GM12873 (cell line): Measurements from ENCODE around the gene MRPL54.

Experiments used
- TF ChIP-seq, protein P1 (sequence below): IDR thresholded peaks from 2 replicates; pipeline ENCODE4 v1.5.1; 2012; ENCODE audit warnings: low read depth, mild to moderate bottlenecking, moderate library complexity, low read length, control low read depth; ENCODE audit not compliant: insufficient read depth; ENCODE audit errors: missing control alignments

Gene MRPL54

DNA sequence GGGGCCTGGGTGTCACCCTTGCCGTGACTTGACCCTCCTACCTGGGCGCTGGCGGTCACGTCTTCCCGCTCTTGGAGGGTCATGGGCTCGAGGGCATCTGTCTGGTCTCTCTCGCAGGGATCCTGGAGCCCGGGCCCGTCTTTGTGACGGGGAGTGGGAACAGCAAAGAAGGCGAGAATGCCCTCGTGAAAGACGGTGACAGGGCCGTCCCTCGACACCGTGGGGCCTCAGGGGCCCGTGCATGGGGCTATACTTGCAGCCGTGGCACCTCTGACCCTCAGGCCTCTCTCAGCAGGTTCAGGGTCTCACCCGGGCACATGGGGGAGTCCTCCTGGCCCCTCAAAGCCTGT is 44.6 kb downstream of the MRPL54 start:
- TF ChIP-seq, protein P1, sequence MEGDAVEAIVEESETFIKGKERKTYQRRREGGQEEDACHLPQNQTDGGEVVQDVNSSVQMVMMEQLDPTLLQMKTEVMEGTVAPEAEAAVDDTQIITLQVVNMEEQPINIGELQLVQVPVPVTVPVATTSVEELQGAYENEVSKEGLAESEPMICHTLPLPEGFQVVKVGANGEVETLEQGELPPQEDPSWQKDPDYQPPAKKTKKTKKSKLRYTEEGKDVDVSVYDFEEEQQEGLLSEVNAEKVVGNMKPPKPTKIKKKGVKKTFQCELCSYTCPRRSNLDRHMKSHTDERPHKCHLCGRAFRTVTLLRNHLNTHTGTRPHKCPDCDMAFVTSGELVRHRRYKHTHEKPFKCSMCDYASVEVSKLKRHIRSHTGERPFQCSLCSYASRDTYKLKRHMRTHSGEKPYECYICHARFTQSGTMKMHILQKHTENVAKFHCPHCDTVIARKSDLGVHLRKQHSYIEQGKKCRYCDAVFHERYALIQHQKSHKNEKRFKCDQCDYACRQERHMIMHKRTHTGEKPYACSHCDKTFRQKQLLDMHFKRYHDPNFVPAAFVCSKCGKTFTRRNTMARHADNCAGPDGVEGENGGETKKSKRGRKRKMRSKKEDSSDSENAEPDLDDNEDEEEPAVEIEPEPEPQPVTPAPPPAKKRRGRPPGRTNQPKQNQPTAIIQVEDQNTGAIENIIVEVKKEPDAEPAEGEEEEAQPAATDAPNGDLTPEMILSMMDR = no peak

DNA sequence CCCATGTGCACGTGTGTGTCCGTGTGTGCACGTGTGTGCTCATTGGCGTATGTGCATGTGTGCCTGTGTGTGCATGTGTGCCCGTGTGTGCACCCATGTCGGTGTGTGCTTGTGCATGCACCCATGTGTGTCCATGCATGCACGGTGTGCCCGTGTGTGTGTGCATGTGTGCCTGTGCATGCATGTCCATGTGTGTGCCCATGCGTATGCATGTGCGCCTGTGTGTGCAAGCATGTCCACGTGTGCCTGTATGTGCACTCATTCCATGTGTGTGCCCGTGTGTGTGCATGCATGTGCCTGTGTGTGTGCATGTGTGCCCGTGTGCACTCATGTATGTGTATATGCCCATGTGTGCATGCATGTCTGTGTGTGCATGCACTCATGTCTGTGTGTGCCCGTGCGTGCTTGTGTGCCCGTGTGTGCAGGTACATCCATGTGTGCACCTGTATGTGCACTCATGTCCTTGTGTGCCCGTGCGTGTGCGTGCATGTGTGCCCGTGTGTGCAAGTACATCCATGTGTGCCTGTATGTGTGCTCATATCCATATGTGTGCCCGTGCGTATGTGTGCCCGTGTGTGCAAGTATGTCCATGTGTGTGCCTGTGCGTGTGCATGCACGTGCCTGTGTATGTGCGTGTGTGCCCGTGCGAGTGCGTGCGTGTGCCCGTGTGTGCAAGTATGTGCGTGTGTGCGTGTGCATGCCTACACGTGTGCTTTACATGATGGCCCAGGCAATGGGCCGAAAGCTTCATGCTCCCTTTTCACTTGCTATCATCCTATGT is 45.3 kb downstream of the MRPL54 start:
- TF ChIP-seq, protein P1 = no peak

DNA sequence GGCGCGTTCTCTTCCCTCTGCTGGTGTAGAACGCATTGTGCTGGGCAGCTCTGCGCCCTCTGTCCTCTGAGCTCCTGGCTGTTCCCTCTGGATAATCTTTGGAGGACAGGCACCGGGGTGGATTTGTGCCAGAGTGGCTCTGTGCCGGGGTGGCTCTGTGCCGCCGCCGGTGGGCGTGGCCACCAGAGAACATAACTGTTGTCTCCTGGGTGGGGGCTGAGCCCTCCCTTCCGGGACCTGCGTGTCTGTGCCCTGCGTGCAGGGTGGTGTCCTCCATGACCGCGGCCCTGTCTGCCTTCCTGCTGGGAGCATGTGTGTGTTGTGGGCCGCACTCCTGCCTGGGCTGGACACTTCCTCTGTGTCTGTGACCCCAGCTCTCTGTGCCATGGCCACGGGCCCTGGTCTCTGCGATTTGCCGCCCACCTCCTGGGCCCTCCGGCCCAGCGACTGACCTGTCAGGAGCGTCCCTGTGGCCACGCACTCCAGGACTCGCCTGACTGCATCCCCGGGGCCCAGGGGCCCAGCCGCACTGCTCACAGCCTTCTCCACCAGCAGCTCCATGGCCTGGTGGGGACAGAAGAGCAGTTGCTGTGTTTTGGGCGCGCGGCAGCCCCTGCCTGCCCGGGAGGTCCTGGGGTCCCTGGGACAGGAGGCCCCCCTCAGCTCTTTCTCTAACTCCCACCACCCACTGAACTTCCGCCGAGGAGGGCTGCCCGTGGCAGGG is 46.1 kb downstream of the MRPL54 start:
- TF ChIP-seq, protein P1 = no peak

DNA sequence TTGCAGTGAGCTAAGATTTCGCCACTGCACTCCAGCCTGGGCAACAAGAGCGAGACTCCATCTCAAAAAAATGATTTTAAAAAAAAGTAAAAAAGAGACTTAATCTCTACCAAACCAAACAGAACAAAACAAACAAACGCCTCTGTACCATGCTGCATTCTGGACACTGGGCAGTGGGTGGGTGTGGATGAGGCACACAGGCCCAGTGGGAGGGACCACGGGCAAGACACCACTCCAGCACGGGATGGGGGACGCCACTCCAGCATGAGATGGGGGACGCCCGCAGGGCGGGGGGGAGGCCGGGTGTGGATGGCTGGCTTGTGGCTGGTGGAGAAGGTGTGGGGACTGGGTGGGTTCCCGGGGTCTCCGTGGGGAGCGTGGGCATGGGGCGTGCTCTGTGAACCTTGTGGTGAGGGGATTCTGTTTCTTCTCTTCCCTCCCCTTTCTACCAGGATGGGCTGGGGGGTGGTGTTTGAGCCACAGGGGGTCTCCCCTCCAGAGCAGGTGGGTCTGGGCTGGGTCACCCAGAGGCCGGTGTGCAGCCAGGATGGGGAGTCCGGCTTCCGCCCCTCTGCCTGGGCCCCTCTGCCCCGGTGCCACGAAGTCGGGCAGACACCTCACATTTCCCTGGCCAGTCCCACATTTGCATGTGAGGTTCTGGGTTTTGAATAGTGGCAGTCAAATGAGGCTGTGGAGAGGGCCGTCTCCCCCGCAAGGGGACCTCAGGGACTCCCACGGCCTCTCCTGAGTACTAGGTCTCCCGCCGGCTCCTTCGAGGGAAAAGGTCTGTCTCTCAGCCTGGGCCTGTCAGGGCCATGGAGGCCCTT is 47.6 kb downstream of the MRPL54 start:
- TF ChIP-seq, protein P1 = no peak

DNA sequence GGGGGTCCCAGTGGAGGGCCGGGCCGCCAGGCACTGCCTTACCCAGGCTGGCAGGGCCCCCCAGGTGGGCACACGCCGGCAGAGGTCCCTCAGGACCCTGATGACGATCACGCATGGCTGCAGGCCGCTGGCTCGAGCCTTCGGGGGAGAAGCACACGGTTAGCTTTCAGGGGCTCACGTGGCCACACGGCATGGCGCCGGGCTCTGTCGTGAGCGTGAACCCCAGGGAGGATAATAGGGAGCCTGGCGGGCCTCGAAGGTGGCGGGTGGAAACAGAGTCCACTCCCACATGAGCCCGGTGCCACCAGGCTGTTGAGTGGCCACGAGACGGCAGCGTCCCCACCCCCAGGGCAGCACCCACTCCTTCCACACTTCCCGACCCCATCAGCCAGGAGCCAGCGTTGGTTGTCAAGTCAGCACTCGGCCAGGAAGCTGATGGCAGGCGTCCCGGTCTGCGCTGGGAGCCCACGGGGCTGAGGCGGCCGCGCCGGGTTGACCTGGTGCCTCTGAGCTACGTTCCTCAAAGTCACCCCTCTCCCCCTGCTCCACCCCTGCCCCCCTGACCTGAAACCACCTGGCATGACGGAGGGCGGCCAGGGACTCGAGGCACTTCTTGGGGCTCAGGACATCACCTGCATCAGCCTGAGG is 48.4 kb downstream of the MRPL54 start:
- TF ChIP-seq, protein P1 = no peak

DNA sequence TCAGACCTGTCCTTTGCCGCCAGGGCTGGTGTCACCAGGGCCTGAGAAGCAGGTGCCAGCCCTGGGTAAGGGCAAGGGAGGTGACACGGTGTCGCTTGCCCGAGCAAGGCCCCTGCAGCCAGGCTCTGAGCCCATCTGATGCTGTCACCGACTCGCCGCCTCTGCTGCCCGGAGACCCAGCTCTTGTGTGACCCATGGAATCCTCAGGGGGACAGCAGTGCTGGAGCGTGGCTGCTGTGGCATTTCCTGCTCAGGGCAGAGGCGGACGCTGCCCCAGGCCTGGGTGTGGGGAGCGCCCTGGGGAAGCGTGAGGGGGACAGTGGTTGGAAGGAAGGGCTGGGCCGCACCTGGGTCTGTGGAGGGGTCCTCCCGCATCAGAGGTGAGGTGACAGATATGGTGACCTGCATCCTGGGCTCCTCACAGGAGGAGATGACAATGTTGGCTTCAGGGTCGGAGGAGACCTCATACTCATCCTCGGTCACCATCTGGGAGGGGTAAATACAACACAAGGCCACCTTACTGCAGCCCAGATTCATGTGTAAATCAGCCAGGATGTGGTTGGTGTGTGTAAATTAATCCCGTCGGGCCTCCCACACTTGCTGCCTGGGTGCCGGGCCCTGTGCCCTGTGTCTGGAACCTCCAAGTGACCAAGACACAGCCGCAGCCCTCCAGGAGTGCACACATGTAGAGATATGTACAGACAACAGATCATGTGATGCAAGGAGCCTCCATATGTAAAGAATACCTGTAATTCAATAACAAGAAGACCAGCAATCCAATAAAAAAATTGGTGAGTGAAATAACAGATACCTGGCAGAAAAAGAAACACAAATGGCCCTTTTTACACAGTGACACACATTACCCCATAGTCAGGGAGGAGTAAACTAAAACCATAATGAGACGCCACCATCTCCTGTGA is 51.3 kb downstream of the MRPL54 start:
- TF ChIP-seq, protein P1 = no peak
